Measurements from ENCODE around the gene HABP4. TPM values are rescaled to one million over a fixed set of nuclear protein-coding genes. Genes with fewer than 3 reads are reported as not detected.

The HABP4 gene
- total and polyA plus RNA-seq, 2 donors from 2014 or later = 20.9 to 37.5 TPM

- H3K27ac ChIP-seq (ENCODE audit: low read depth in 2 of 2, low read length in 2 of 2) = no peak overlapping the region
- no peaks in the 10 kb centered on the region for H3K27me3 ChIP-seq (ENCODE audit: control insufficient read depth, insufficient read depth, low read length)
- no peak overlapping the region for H3K4me3 ChIP-seq (ENCODE audit: low read length in 3 of 3)
- H3K4me1 ChIP-seq (ENCODE audit: control insufficient read depth in 2 of 3, insufficient read depth in 2 of 3, low read depth in 1 of 3, low read length in 3 of 3) = no peaks in the 10 kb centered on the region
- FAIRE-seq (no peak), DNase-seq (no peak)
- H3K36me3 ChIP-seq (ENCODE audit: control insufficient read depth in 2 of 3, insufficient read depth in 3 of 3, low read length in 3 of 3) = no peaks in the 10 kb centered on the region
- H3K9me3 ChIP-seq (ENCODE audit: control insufficient read depth in 2 of 3, insufficient read depth in 1 of 3, low read length in 3 of 3) = no peaks in the 10 kb centered on the region
- intact Hi-C loops (cut with DNase I) = no loop called here
- TF ChIP-seq, protein P1, sequence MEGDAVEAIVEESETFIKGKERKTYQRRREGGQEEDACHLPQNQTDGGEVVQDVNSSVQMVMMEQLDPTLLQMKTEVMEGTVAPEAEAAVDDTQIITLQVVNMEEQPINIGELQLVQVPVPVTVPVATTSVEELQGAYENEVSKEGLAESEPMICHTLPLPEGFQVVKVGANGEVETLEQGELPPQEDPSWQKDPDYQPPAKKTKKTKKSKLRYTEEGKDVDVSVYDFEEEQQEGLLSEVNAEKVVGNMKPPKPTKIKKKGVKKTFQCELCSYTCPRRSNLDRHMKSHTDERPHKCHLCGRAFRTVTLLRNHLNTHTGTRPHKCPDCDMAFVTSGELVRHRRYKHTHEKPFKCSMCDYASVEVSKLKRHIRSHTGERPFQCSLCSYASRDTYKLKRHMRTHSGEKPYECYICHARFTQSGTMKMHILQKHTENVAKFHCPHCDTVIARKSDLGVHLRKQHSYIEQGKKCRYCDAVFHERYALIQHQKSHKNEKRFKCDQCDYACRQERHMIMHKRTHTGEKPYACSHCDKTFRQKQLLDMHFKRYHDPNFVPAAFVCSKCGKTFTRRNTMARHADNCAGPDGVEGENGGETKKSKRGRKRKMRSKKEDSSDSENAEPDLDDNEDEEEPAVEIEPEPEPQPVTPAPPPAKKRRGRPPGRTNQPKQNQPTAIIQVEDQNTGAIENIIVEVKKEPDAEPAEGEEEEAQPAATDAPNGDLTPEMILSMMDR (IDR thresholded peaks at IDR 0.05; ENCODE audit: borderline replicate concordance, extremely low read depth, insufficient read depth) = no peak
- no peak overlapping the region for H3K9ac ChIP-seq (ENCODE audit: low read length in 3 of 3)
Observed at GRCh38 chr9:96429732-96430131, 20.2 kb upstream of the HABP4 start.

- intact Hi-C loops (cut with DNase I) = no loop called here
- DNase-seq = no peak
- TF ChIP-seq, protein P1 (IDR thresholded peaks at IDR 0.05; ENCODE audit: borderline replicate concordance, extremely low read depth, insufficient read depth) = no peak
- Histone ChIP-seq H3K27me3 (ENCODE audit: control insufficient read depth, insufficient read depth, low read length) (no peaks in the 10 kb centered on the region), H3K27ac (ENCODE audit: low read depth in 2 of 2, low read length in 2 of 2) (no peak overlapping the region), H3K9me3 (ENCODE audit: control insufficient read depth in 2 of 3, insufficient read depth in 1 of 3, low read length in 3 of 3) (peaks cover 0 to 4% (median 0%) of the 10 kb centered on the region in 3 donors), H3K4me3 (ENCODE audit: low read length in 3 of 3) (no peak overlapping the region), H3K36me3 (ENCODE audit: control insufficient read depth in 2 of 3, insufficient read depth in 3 of 3, low read length in 3 of 3) (no peaks in the 10 kb centered on the region), H3K9ac (ENCODE audit: low read length in 3 of 3) (no peak overlapping the region), H3K4me1 (ENCODE audit: control insufficient read depth in 2 of 3, insufficient read depth in 2 of 3, low read depth in 1 of 3, low read length in 3 of 3) (no peaks in the 10 kb centered on the region)
- no peak for FAIRE-seq
Observed at GRCh38 chr9:96430377-96430776, 19.6 kb upstream of the HABP4 start.

DNA sequence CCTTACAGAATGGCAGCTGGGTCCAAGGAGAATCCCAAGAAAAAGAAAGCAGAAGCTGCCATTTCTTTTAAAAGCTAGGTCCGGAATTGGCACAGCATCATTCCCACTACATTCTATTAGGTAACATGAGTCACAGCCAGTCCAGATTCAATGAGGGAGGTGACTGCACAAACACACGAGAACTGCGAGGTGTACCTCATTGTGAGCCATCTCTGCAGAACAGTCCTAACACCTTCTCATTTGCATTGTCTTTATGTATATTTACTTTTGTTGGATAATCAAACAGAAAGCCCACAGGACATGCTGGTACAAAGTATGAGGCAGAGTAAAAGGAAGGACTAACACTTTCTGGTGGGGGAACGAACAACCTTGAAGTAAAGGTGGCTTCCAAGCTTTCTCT is 14.6 kb upstream of the HABP4 start:
- H3K4me3 ChIP-seq (ENCODE audit: low read length in 3 of 3) = no peak overlapping the region
- H3K27me3 ChIP-seq (ENCODE audit: control insufficient read depth, insufficient read depth, low read length) = no peaks in the 10 kb centered on the region
- TF ChIP-seq, protein P1 (IDR thresholded peaks at IDR 0.05; ENCODE audit: borderline replicate concordance, extremely low read depth, insufficient read depth) = no peak
- FAIRE-seq (no peak), DNase-seq (no peak)
- peaks cover 0 to 4% (median 0%) of the 10 kb centered on the region in 3 donors for H3K9me3 ChIP-seq (ENCODE audit: control insufficient read depth in 2 of 3, insufficient read depth in 1 of 3, low read length in 3 of 3)
- intact Hi-C loops (cut with DNase I) = no loop called here
- no peak overlapping the region for H3K27ac ChIP-seq (ENCODE audit: low read depth in 2 of 2, low read length in 2 of 2)
- H3K4me1 ChIP-seq (ENCODE audit: control insufficient read depth in 2 of 3, insufficient read depth in 2 of 3, low read depth in 1 of 3, low read length in 3 of 3) = no peaks in the 10 kb centered on the region
- no peaks in the 10 kb centered on the region for H3K36me3 ChIP-seq (ENCODE audit: control insufficient read depth in 2 of 3, insufficient read depth in 3 of 3, low read length in 3 of 3)
- no peak overlapping the region for H3K9ac ChIP-seq (ENCODE audit: low read length in 3 of 3)

DNA sequence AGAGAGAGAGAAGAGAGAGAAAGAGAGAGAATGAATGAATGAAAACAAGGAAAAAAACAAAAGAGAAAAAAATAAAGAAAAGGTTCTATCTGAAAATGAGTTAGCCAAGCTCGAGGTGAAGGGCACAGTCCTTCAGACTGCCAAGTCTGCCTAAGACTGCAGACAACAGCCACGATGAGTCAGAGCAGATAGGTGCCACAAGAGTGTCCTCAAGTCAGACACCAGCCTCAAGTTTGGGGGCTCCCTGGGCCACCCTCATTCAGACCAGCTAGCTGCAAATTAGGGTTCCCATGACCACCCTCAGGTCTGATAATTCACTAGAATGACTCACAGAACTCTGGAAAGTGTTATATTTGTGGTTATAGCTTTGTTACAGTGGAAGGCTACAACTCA is 13.9 kb upstream of the HABP4 start:
- Histone ChIP-seq H3K9me3 (ENCODE audit: control insufficient read depth in 2 of 3, insufficient read depth in 1 of 3, low read length in 3 of 3) (peaks cover 0 to 4% (median 0%) of the 10 kb centered on the region in 3 donors), H3K9ac (ENCODE audit: low read length in 3 of 3) (no peak overlapping the region), H3K4me3 (ENCODE audit: low read length in 3 of 3) (no peak overlapping the region), H3K4me1 (ENCODE audit: control insufficient read depth in 2 of 3, insufficient read depth in 2 of 3, low read depth in 1 of 3, low read length in 3 of 3) (no peaks in the 10 kb centered on the region), H3K36me3 (ENCODE audit: control insufficient read depth in 2 of 3, insufficient read depth in 3 of 3, low read length in 3 of 3) (no peaks in the 10 kb centered on the region), H3K27ac (ENCODE audit: low read depth in 2 of 2, low read length in 2 of 2) (no peak overlapping the region), H3K27me3 (ENCODE audit: control insufficient read depth, insufficient read depth, low read length) (no peaks in the 10 kb centered on the region)
- no peak for FAIRE-seq
- intact Hi-C loops (cut with DNase I) = no loop called here
- no peak for DNase-seq
- TF ChIP-seq, protein P1 (IDR thresholded peaks at IDR 0.05; ENCODE audit: borderline replicate concordance, extremely low read depth, insufficient read depth) = no peak

All from kidney (tissue), 14 donors.